A673 (cell line): ENCODE results near the gene UPK2. TPM values are rescaled to one million over a fixed set of nuclear protein-coding genes. Genes with fewer than 3 reads are reported as not detected.
A peak's percentile ranks its signal among the peaks of the same experiment; 100 is the strongest.

ENCODE experiments used
- BruUV-seq: library from RNA; stranded (reverse); fragments of 400-500 nt; replicated peaks from 2 replicates; lab custom pipeline; 2021; lab: Mats Ljungman, UMichigan
- CTCF ChIA-PET: fragments of 300-600 bp; sonication (Branson Sonifier 250); formaldehyde crosslinking; loops from one replicate; lab custom pipeline; 2022; ENCODE audit warnings: antibody characterized with exemption; lab: Charles Lee
- POLR2A ChIA-PET: fragments of 300-600 bp; sonication (Branson Sonifier 250); formaldehyde crosslinking; loops from one replicate; lab custom pipeline; 2022; ENCODE audit warnings: antibody characterized with exemption; ENCODE audit not compliant: low non-redundant PET; lab: Charles Lee
- DNase-seq: peaks from one replicate; pipeline ENCODE4 v3.0.0-alpha.2; 2015; ENCODE audit warnings: low spot score
- H3K27ac ChIP-seq: fragments of 200-600 bp; sonication (generic); 2 replicates; pipeline ENCODE4 v1.5.1; 2016; ENCODE audit warnings: mixed run types, low read depth, mild to moderate bottlenecking, mixed read lengths, antibody characterized with exemption, low read length; ENCODE audit not compliant: poor library complexity, severe bottlenecking
- H3K27me3 ChIP-seq: fragments of 200-600 bp; sonication (generic); replicated peaks from 2 replicates; pipeline ENCODE4 v1.6.1; 2017; ENCODE audit warnings: mixed run types, low read depth, mild to moderate bottlenecking, mixed read lengths, antibody characterized with exemption, low read length; ENCODE audit not compliant: insufficient read depth, poor library complexity
- H3K36me3 ChIP-seq: fragments of 200-600 bp; sonication (generic); 2 replicates; pipeline ENCODE4 v1.6.1; 2016; ENCODE audit warnings: mixed run types, mild to moderate bottlenecking, mixed read lengths, antibody characterized with exemption, low read length; ENCODE audit not compliant: insufficient read depth, poor library complexity, severe bottlenecking
- H3K4me1 ChIP-seq: fragments of 200-600 bp; sonication (generic); 2 replicates; pipeline ENCODE4 v1.6.1; 2017; ENCODE audit warnings: mixed run types, mild to moderate bottlenecking, mixed read lengths, antibody characterized with exemption, low read length; ENCODE audit not compliant: insufficient read depth, poor library complexity, severe bottlenecking
- H3K4me3 ChIP-seq: fragments of 200-600 bp; sonication (generic); 2 replicates; pipeline ENCODE4 v1.5.1; 2016; ENCODE audit warnings: low read depth, mixed run types, mild to moderate bottlenecking, mixed read lengths, low read length; ENCODE audit not compliant: poor library complexity, severe bottlenecking
- H3K9me3 ChIP-seq: fragments of 200-600 bp; sonication (generic); 2 replicates; pipeline ENCODE4 v1.6.1; 2016; ENCODE audit warnings: mixed run types, low read depth, mild to moderate bottlenecking, mixed read lengths, antibody characterized with exemption, low read length; ENCODE audit not compliant: poor library complexity, severe bottlenecking
- EZH2 ChIP-seq: fragments of 200-600 bp; sonication (generic); IDR thresholded peaks from 2 replicates; pipeline ENCODE4 v1.6.1; 2017; ENCODE audit warnings: borderline replicate concordance, low read depth, mild to moderate bottlenecking, mixed read lengths, antibody characterized with exemption, low read length; ENCODE audit not compliant: poor library complexity, severe bottlenecking
- intact Hi-C: fragments of 100-400 bp; cut with micrococcal nuclease; formaldehyde crosslinking; loops from one replicate; pipeline ENCODE4 v1.10.0; 2022; ENCODE audit not compliant: unreplicated experiment
- total RNA-seq: library from RNA; stranded (reverse); gene quantifications from 2 replicates; pipeline ENCODE4 v1.2.3, GENCODE V29; 2021
- TF ChIP-seq, protein P1 (sequence below): fragments of 300-800, 200-600 bp; sonication (generic); conservative IDR thresholded peaks from 2 replicates; pipeline ENCODE4 v1.5.1; 2017; ENCODE audit warnings: low read depth, mild to moderate bottlenecking, antibody characterized with exemption, low read length, moderate library complexity, mixed read lengths

Gene UPK2
- total RNA-seq, 1 experiment from 2014 or later: not detected

DNA sequence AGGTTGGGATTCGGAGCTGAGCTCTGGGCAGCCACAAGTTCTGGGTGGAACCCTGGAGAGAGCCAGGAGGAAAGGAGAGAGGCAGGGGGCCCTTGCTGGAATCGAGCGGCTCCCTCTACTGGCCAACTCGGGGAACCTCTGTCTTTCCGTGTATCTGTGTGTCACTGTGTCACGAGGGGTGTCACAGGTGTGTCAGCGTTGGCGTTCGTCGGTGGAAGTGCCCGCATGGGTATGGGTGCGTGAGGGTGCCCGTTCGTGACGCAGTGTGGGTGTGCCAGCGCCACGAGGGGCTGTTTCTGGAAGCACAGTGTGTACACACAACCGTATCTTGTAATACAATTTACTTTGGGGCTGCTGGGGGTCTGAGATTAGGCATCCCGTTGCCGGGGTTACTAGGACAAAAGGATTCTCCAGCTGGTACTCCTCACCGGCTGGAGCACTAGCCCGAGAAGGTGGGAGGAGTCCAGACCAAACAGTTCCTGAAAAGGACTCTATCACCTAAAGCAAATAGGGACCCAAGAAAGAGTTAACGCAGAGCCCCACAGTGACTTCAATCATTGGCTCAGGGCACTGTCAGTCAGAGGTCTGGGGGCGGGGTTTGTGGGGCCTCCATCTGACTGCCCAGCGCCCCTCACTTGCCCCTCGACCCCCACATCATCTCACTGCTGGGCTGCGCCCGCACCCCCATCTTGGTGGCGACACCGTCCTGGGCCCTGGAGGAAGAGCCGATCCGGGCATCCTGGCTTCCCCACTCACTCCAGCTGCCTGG, 27.8 kb upstream of the UPK2 start:
- intact Hi-C loops: loop anchor here (1.0 to 5.0 kb wide), 3 partner anchors 21 to 174 kb away; partner anchors contain the start of genes DDX6 and DPAGT1
- no peaks in the 10 kb centered on the region for H3K9me3 ChIP-seq
- no TSS peak for BruUV-seq
- H3K27ac ChIP-seq: peak overlapping the region; percentile 60
- no peaks in the 10 kb centered on the region for H3K36me3 ChIP-seq
- peaks cover 33% of the 10 kb centered on the region for H3K4me1 ChIP-seq
- no peak for TF ChIP-seq EZH2
- TF ChIP-seq, protein P1, sequence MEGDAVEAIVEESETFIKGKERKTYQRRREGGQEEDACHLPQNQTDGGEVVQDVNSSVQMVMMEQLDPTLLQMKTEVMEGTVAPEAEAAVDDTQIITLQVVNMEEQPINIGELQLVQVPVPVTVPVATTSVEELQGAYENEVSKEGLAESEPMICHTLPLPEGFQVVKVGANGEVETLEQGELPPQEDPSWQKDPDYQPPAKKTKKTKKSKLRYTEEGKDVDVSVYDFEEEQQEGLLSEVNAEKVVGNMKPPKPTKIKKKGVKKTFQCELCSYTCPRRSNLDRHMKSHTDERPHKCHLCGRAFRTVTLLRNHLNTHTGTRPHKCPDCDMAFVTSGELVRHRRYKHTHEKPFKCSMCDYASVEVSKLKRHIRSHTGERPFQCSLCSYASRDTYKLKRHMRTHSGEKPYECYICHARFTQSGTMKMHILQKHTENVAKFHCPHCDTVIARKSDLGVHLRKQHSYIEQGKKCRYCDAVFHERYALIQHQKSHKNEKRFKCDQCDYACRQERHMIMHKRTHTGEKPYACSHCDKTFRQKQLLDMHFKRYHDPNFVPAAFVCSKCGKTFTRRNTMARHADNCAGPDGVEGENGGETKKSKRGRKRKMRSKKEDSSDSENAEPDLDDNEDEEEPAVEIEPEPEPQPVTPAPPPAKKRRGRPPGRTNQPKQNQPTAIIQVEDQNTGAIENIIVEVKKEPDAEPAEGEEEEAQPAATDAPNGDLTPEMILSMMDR: peak; percentile 99
- H3K27me3 ChIP-seq: no peaks in the 10 kb centered on the region
- peak overlapping the region; percentile 70 for H3K4me3 ChIP-seq
- DNase-seq: peak; percentile 97
- ChIA-PET CTCF (interaction anchor here (0.5 to 3.7 kb wide), 6 partner anchors 15 to 487 kb away, joined by 3 to 49 read pairs (median 6); no protein-coding TSS in a partner anchor), POLR2A (interaction anchor here (0.6 kb wide), 1 partner anchor 19 kb away, joined by 12 read pairs; no protein-coding TSS in a partner anchor)

DNA sequence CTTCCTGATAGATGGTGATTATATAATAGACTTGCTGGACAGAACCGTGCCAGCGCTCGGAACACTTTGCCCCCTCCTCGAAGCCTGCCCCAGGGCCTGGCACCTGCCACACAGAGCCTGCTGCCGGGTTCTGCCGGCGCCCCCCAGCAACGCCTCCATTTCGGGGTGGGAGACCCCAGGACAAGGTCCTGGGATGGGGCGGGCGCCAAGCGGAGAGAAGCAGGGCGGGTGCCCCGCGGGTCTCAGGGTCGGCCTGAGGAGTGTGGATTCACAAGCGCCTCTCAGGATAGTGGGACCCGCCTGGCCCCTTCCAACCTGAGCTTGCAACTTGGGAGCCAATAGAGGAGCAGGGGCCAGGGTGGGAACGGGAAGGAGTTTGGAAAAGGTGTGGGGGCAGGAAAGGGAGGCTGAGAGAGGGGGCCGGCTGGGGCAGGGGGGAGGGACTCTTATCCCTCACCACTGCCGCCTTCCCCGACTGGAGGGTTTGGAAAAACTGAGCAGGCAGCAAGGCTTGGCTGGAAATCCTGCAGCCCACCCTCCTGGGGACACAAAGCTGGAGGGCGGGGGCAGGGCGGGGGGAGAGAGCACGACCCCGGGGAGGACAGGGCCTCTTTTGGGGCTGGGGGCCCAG, 27.1 kb upstream of the UPK2 start:
- H3K27me3 ChIP-seq: no peaks in the 10 kb centered on the region
- no peak for TF ChIP-seq EZH2
- TF ChIP-seq, protein P1: 0 out of 2 replicates have a peak, but pooled peaks have one; percentile 13
- H3K9me3 ChIP-seq: no peaks in the 10 kb centered on the region
- peak; percentile 88 for DNase-seq
- no peaks in the 10 kb centered on the region for H3K36me3 ChIP-seq
- BruUV-seq: no TSS peak
- POLR2A ChIA-PET: no interaction called here
- peak overlapping the region; percentile 60 for H3K27ac ChIP-seq
- intact Hi-C loops: loop anchor here (1.0 to 5.0 kb wide), 3 partner anchors 22 to 173 kb away; partner anchors contain the start of genes DDX6 and DPAGT1
- CTCF ChIA-PET: interaction anchor here (0.5 to 3.7 kb wide), 5 partner anchors 15 to 486 kb away, joined by 3 to 49 read pairs (median 6); partner anchors contain the start of gene DDX6
- H3K4me3 ChIP-seq: peak overlapping the region; percentile 70
- peaks cover 26% of the 10 kb centered on the region for H3K4me1 ChIP-seq

DNA sequence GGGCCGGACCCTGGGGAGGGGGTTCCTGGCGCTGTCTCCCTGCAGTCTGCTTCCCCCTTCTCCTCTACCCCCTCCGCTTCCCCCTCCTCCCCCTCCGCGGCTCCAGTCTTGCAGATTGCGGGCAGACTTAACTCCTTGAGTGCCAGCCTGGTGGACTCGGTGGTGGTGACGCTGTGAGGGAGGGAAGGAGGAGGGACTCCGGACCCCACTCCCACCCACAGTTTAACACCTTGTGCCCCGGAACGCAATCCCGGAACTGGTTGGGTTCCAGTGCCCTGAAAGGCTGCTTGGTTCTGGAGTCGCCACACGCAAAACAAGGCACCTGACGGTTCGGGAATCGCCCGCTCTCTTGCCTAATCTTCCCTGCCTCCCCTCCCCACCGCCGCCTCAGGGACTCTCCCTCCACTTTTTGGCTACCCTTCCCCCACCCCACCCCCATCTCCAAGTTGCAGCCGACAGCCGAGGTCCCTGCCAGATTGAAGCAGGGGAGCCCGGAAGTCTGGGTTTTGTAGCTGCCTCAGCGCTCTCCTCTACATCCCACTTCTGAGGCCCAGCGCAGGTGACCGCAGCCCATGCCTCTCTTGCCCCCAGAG, 26.5 kb upstream of the UPK2 start:
- POLR2A ChIA-PET: no interaction called here
- Histone ChIP-seq H3K9me3 (no peaks in the 10 kb centered on the region), H3K36me3 (no peaks in the 10 kb centered on the region), H3K4me3 (peak overlapping the region; percentile 70), H3K27ac (peak overlapping the region; percentile 60), H3K4me1 (peaks cover 23% of the 10 kb centered on the region), H3K27me3 (no peaks in the 10 kb centered on the region)
- TF ChIP-seq EZH2: no peak
- TF ChIP-seq, protein P1: no peak
- peak; percentile 98 for DNase-seq
- intact Hi-C loops: loop anchor here (2.0 to 5.0 kb wide), 2 partner anchors 139 to 173 kb away; partner anchors contain the start of genes DDX6 and DPAGT1
- CTCF ChIA-PET: interaction anchor here (0.6 to 3.7 kb wide), 7 partner anchors 9 to 139 kb away, joined by 3 to 49 read pairs (median 5); partner anchors contain the start of genes DDX6 and VPS11
- BruUV-seq: no TSS peak
